ENCODE results near the gene SLC6A2. TPM values are rescaled to one million over a fixed set of nuclear protein-coding genes. Genes with fewer than 3 reads are reported as not detected.

Gene SLC6A2
- total and polyA plus RNA-seq, 9 of the 15 experiments (the other 6 are each of a cell fraction or from before 2014, with no cell fraction given), result not detected

GRCh38 chr16:55640701-55641327 lies 15.0 kb upstream of the SLC6A2 start (continued):
- TF ChIP-seq, protein P1, sequence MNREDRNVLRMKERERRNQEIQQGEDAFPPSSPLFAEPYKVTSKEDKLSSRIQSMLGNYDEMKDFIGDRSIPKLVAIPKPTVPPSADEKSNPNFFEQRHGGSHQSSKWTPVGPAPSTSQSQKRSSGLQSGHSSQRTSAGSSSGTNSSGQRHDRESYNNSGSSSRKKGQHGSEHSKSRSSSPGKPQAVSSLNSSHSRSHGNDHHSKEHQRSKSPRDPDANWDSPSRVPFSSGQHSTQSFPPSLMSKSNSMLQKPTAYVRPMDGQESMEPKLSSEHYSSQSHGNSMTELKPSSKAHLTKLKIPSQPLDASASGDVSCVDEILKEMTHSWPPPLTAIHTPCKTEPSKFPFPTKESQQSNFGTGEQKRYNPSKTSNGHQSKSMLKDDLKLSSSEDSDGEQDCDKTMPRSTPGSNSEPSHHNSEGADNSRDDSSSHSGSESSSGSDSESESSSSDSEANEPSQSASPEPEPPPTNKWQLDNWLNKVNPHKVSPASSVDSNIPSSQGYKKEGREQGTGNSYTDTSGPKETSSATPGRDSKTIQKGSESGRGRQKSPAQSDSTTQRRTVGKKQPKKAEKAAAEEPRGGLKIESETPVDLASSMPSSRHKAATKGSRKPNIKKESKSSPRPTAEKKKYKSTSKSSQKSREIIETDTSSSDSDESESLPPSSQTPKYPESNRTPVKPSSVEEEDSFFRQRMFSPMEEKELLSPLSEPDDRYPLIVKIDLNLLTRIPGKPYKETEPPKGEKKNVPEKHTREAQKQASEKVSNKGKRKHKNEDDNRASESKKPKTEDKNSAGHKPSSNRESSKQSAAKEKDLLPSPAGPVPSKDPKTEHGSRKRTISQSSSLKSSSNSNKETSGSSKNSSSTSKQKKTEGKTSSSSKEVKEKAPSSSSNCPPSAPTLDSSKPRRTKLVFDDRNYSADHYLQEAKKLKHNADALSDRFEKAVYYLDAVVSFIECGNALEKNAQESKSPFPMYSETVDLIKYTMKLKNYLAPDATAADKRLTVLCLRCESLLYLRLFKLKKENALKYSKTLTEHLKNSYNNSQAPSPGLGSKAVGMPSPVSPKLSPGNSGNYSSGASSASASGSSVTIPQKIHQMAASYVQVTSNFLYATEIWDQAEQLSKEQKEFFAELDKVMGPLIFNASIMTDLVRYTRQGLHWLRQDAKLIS (CRISPR knock-in tag; IDR thresholded peaks at IDR 0.05), result no peak
- TF ChIP-seq ETS2 (tag; IDR thresholded peaks at IDR 0.05; ENCODE audit: borderline replicate concordance, poor library complexity, severe bottlenecking) (no peak), NR0B1 (IDR thresholded peaks at IDR 0.05; ENCODE audit: partially characterized antibody) (no peak), KAT2B (IDR thresholded peaks at IDR 0.05; ENCODE audit: low read depth, low read length) (no peak)

Data from K562 (cell line).